Measurements from ENCODE around the gene MEIOSIN.
"Not testable (repeated sequence)": the region's sequence is repeated elsewhere in the genome, so short reads cannot be mapped to it uniquely, and the experiment has no call there.

Gene MEIOSIN

DNA sequence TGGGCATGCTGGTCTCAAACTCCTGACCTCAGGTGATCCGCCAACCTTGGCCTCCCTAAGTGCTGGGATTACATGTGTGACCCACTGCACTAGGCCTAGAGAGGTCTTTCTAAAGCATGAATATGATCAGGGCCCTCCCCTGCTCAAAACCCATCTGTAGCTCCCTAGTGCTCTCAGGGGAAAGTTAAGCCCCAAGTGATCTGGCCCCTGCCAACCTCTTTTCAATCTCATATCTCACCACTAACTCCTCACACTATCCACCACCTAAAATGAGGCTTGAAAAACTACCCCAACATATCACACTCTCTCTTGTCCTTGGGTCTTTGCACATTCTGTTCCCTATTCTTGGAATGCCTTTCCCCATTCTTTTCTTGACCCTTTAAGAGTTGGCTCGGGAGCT, 61.4 kb downstream of the MEIOSIN start:
- TF ChIP-seq EZH2phosphoT487 (IDR thresholded peaks at IDR 0.05; ENCODE audit: borderline replicate concordance, low read length) = no peak
- TF ChIP-seq, protein P1, sequence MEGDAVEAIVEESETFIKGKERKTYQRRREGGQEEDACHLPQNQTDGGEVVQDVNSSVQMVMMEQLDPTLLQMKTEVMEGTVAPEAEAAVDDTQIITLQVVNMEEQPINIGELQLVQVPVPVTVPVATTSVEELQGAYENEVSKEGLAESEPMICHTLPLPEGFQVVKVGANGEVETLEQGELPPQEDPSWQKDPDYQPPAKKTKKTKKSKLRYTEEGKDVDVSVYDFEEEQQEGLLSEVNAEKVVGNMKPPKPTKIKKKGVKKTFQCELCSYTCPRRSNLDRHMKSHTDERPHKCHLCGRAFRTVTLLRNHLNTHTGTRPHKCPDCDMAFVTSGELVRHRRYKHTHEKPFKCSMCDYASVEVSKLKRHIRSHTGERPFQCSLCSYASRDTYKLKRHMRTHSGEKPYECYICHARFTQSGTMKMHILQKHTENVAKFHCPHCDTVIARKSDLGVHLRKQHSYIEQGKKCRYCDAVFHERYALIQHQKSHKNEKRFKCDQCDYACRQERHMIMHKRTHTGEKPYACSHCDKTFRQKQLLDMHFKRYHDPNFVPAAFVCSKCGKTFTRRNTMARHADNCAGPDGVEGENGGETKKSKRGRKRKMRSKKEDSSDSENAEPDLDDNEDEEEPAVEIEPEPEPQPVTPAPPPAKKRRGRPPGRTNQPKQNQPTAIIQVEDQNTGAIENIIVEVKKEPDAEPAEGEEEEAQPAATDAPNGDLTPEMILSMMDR (IDR thresholded peaks at IDR 0.05; ENCODE audit: low read depth, low read length, poor library complexity, severe bottlenecking) = no peak
- no peak overlapping the region for H3K27ac ChIP-seq (ENCODE audit: low read depth, low read length)
- peaks cover 7% of the 10 kb centered on the region for H3K36me3 ChIP-seq (ENCODE audit: control insufficient read depth, low read length)
- no peak overlapping the region for H3K4me3 ChIP-seq (ENCODE audit: low read length)
- no peaks in the 10 kb centered on the region for H3K27me3 ChIP-seq (ENCODE audit: control insufficient read depth, low read length)
- peaks cover 36% of the 10 kb centered on the region for H3K4me1 ChIP-seq (ENCODE audit: control insufficient read depth, low read length)
- no peaks in the 10 kb centered on the region for H4K20me1 ChIP-seq (ENCODE audit: control insufficient read depth, insufficient read depth, low read depth, low read length)
- no peaks in the 10 kb centered on the region for H3K9me3 ChIP-seq (ENCODE audit: control insufficient read depth, insufficient read depth, low read length)
- peaks cover 4% of the 10 kb centered on the region; the same call in 1 of the 2 replicates for H3F3A ChIP-seq (ENCODE audit: control insufficient read depth, insufficient read depth)
- H3K9me2 ChIP-seq (replicated peaks; ENCODE audit: control insufficient read depth, low read length) = no peaks in the 10 kb centered on the region
- peaks cover 16% of the 10 kb centered on the region for H3K79me2 ChIP-seq (ENCODE audit: control insufficient read depth, low read length)
- no peak overlapping the region for H3K4me2 ChIP-seq (ENCODE audit: low read length)

DNA sequence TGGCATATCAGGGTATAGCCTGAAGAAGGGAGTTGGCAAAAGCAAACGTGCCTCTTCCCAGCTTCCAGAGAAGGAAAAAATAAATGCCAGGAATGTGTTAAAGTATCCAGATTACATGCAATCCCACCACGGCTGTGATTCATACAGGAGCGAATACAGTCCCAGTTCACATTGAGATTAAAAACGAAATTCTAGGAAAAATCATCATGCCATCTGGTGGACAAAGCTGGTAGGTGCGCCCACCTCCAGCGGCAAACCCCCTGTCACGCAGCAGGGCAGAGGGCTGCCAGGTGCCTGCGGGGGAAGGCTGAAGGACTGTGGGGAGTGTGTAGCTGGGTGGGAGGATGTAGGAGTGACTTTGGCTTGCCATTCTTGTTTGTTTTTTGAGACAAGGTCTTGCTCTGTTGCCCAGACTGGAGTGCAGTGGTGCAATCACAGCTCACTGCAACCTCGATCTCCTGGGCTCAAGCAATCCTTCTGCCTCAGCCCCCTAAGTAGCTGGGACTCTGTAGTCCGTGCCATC, 65.8 kb downstream of the MEIOSIN start:
- peak overlapping the region; percentile 58 for H3K4me2 ChIP-seq (ENCODE audit: low read length)
- H3K9me3 ChIP-seq (ENCODE audit: control insufficient read depth, insufficient read depth, low read length) = no peaks in the 10 kb centered on the region
- peak overlapping the region; percentile 62 for H3K27ac ChIP-seq (ENCODE audit: low read depth, low read length)
- H4K20me1 ChIP-seq (ENCODE audit: control insufficient read depth, insufficient read depth, low read depth, low read length) = no peaks in the 10 kb centered on the region
- TF ChIP-seq, protein P1 (IDR thresholded peaks at IDR 0.05; ENCODE audit: low read depth, low read length, poor library complexity, severe bottlenecking) = peak; percentile 84
- no peak for TF ChIP-seq EZH2phosphoT487 (IDR thresholded peaks at IDR 0.05; ENCODE audit: borderline replicate concordance, low read length)
- H3K36me3 ChIP-seq (ENCODE audit: control insufficient read depth, low read length) = no peaks in the 10 kb centered on the region
- peak overlapping the region; percentile 24 for H3K4me3 ChIP-seq (ENCODE audit: low read length)
- H3K9me2 ChIP-seq (replicated peaks; ENCODE audit: control insufficient read depth, low read length) = no peaks in the 10 kb centered on the region
- peaks cover 4% of the 10 kb centered on the region; the same call in 1 of the 2 replicates for H3F3A ChIP-seq (ENCODE audit: control insufficient read depth, insufficient read depth)
- peaks cover 36% of the 10 kb centered on the region for H3K4me1 ChIP-seq (ENCODE audit: control insufficient read depth, low read length)
- no peaks in the 10 kb centered on the region for H3K79me2 ChIP-seq (ENCODE audit: control insufficient read depth, low read length)
- H3K27me3 ChIP-seq (ENCODE audit: control insufficient read depth, low read length) = no peaks in the 10 kb centered on the region

DNA sequence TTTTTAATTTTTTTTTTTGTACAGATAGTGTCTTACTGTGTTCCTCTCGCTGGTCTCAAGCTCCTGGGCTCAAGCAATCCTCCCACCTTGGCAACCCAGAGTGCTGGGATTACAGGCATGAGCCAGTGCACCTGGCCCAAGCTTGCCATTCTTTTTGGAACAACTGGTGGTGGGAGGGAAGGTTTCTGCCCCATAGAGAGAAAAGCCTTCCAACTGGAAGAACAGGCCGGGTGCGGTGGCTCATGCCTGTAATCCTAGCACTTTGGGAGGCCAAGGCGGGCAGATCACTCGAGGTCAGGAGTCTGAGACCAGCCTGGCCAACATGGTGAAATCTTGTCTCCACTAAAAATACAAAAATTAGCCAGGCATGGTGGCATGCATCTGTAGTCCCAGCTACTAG, 66.3 kb downstream of the MEIOSIN start:
- Histone ChIP-seq H3K4me2 (ENCODE audit: low read length) (peak overlapping the region; percentile 58), H3K27ac (ENCODE audit: low read depth, low read length) (peak overlapping the region; percentile 62)

DNA sequence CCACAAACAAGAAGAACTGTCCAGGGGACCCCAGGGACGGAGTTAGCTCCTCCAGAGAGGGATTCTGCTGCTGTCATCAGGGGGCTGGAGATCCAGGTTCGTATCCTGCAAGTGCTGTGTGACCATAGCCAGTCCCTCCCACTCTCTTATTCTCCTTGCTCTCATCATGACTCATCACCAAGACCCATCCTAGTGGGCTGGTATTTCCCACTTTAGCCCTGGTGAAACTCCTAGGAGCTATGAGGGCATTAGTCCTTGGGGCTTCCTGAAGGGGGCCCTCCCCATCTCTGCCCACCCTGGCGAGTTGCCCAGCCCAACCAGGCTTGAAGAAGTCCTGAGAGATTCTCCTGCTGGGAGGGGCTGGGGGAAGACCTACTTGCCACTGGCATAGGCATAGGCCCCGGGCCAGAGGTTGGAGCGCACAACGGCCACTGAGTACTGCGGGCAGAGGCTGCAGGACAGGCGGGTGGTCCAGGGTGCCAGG, 66.9 kb downstream of the MEIOSIN start:
- TF ChIP-seq EZH2phosphoT487 (IDR thresholded peaks at IDR 0.05; ENCODE audit: borderline replicate concordance, low read length) = no peak
- TF ChIP-seq, protein P1 (IDR thresholded peaks at IDR 0.05; ENCODE audit: low read depth, low read length, poor library complexity, severe bottlenecking) = no peak
- H3K4me1 ChIP-seq (ENCODE audit: control insufficient read depth, low read length) = peaks cover 36% of the 10 kb centered on the region
- peaks cover 4% of the 10 kb centered on the region; the same call in 1 of the 2 replicates for H3F3A ChIP-seq (ENCODE audit: control insufficient read depth, insufficient read depth)
- peak overlapping the region; percentile 62 for H3K27ac ChIP-seq (ENCODE audit: low read depth, low read length)
- no peaks in the 10 kb centered on the region for H3K79me2 ChIP-seq (ENCODE audit: control insufficient read depth, low read length)
- H3K9me3 ChIP-seq (ENCODE audit: control insufficient read depth, insufficient read depth, low read length) = no peaks in the 10 kb centered on the region
- no peaks in the 10 kb centered on the region for H3K9me2 ChIP-seq (replicated peaks; ENCODE audit: control insufficient read depth, low read length)
- peak overlapping the region; percentile 34 for H3K4me3 ChIP-seq (ENCODE audit: low read length)
- no peaks in the 10 kb centered on the region for H4K20me1 ChIP-seq (ENCODE audit: control insufficient read depth, insufficient read depth, low read depth, low read length)
- no peaks in the 10 kb centered on the region for H3K36me3 ChIP-seq (ENCODE audit: control insufficient read depth, low read length)
- H3K27me3 ChIP-seq (ENCODE audit: control insufficient read depth, low read length) = no peaks in the 10 kb centered on the region
- H3K4me2 ChIP-seq (ENCODE audit: low read length) = peak overlapping the region; percentile 58

More for the DNA sequence above, 66.3 kb downstream of the MEIOSIN start:
- not testable (repeated sequence) for H4K20me1 ChIP-seq (ENCODE audit: control insufficient read depth, insufficient read depth, low read depth, low read length); H3K36me3 ChIP-seq (ENCODE audit: control insufficient read depth, low read length); H3F3A ChIP-seq (ENCODE audit: control insufficient read depth, insufficient read depth); H3K27me3 ChIP-seq (ENCODE audit: control insufficient read depth, low read length); H3K79me2 ChIP-seq (ENCODE audit: control insufficient read depth, low read length); H3K9me3 ChIP-seq (ENCODE audit: control insufficient read depth, insufficient read depth, low read length); H3K9me2 ChIP-seq (replicated peaks; ENCODE audit: control insufficient read depth, low read length)
- peaks cover 36% of the 10 kb centered on the region for H3K4me1 ChIP-seq (ENCODE audit: control insufficient read depth, low read length)
- H3K4me3 ChIP-seq (ENCODE audit: low read length) = peak overlapping the region; percentile 24
